GM20000 (cell line): Measurements from ENCODE around the gene ABHD16A.

Experiments
- DNase-seq: peaks from one replicate; pipeline ENCODE4 v3.0.0; 2012; ENCODE audit warnings: low spot score
- CTCF ChIP-seq: IDR thresholded peaks from 2 replicates; pipeline ENCODE4 v1.5.1; 2012; ENCODE audit warnings: mild to moderate bottlenecking, control low read depth; ENCODE audit errors: extremely low read depth, missing control alignments

The ABHD16A gene

GRCh38 chr6:31741815-31742214 lies 38.7 kb upstream of the ABHD16A start:
- DNase-seq: no peak
- TF ChIP-seq CTCF: no peak

- DNase-seq: no peak
- TF ChIP-seq CTCF: no peak
Observed at GRCh38 chr6:31740397-31741223, 37.5 kb upstream of the ABHD16A start.

GRCh38 chr6:31739639-31740396 lies 36.7 kb upstream of the ABHD16A start, which contains the start of gene MSH5:
Gene MSH5, plus strand, starts transcription at chr6:31740005. Its CDS starts 462 bp downstream, at chr6:31740467.
- no peak for TF ChIP-seq CTCF
- peak; percentile 95 for DNase-seq

GRCh38 chr6:31737991-31738979 lies 35.2 kb upstream of the ABHD16A start:
- DNase-seq: peak; percentile 80
- no peak for TF ChIP-seq CTCF

GRCh38 chr6:31737315-31737990 lies 34.3 kb upstream of the ABHD16A start:
- no peak for DNase-seq
- no peak for TF ChIP-seq CTCF

- no peak for DNase-seq
- no peak for TF ChIP-seq CTCF
Observed at GRCh38 chr6:31736768-31737314, 33.7 kb upstream of the ABHD16A start.
